Smooth muscle cell (in vitro differentiated cells): Measurements from ENCODE around the gene C1orf210. TPM values are rescaled to one million over a fixed set of nuclear protein-coding genes. Genes with fewer than 3 reads are reported as not detected.

Source experiments
- DNase-seq: peaks from one replicate; lab custom pipeline; 2025; ENCODE audit not compliant: unreplicated experiment; lab: John Stamatoyannopoulos, UW
- H2AFZ ChIP-seq: fragments of 200-600 bp; sonication (generic); 2 replicates; pipeline ENCODE4 v1.6.0; 2016; ENCODE audit warnings: antibody characterized with exemption, low read depth, mild to moderate bottlenecking
- H3F3A ChIP-seq: fragments of 200-600 bp; sonication (generic); 2 replicates; pipeline ENCODE4 v1.6.0; 2017; ENCODE audit warnings: antibody characterized with exemption, low read depth
- H3K27ac ChIP-seq: fragments of 200-600 bp; sonication (generic); 2 replicates; pipeline ENCODE4 v1.5.1; 2016; ENCODE audit warnings: low read depth, mild to moderate bottlenecking
- H3K27me3 ChIP-seq: fragments of 200-600 bp; sonication (generic); 2 replicates; pipeline ENCODE4 v1.6.1; 2016; ENCODE audit warnings: low read depth, mild to moderate bottlenecking
- H3K36me3 ChIP-seq: fragments of 200-600 bp; sonication (generic); 2 replicates; pipeline ENCODE4 v1.5.1; 2016; ENCODE audit warnings: low read depth
- H3K4me1 ChIP-seq: fragments of 200-600 bp; sonication (generic); 2 replicates; pipeline ENCODE4 v1.5.1; 2016; ENCODE audit warnings: low read depth
- H3K4me2 ChIP-seq: fragments of 200-600 bp; sonication (generic); 2 replicates; pipeline ENCODE4 v1.6.0; 2016; ENCODE audit warnings: mild to moderate bottlenecking
- H3K4me3 ChIP-seq: fragments of 200-600 bp; sonication (generic); 2 replicates; pipeline ENCODE4 v1.5.1; 2016; ENCODE audit warnings: mild to moderate bottlenecking
- H3K79me2 ChIP-seq: fragments of 200-600 bp; sonication (generic); 2 replicates; pipeline ENCODE4 v1.6.0; 2016; ENCODE audit warnings: low read depth, mild to moderate bottlenecking
- H3K9ac ChIP-seq: fragments of 200-600 bp; sonication (generic); 2 replicates; pipeline ENCODE4 v1.6.0; 2016; ENCODE audit warnings: low read depth
- H3K9me3 ChIP-seq: fragments of 200-600 bp; sonication (generic); replicated peaks from 2 replicates; pipeline ENCODE4 v1.5.1; 2016; ENCODE audit warnings: low read depth
- H4K20me1 ChIP-seq: fragments of 200-600 bp; sonication (generic); 2 replicates; pipeline ENCODE4 v1.6.0; 2016; ENCODE audit warnings: low read depth
- CTCF ChIP-seq: fragments of 200-600 bp; sonication (generic); IDR thresholded peaks from 2 replicates; pipeline ENCODE4 v1.5.1; 2017; ENCODE audit warnings: borderline replicate concordance, mild to moderate bottlenecking, antibody characterized with exemption; ENCODE audit not compliant: insufficient read depth, poor library complexity, severe bottlenecking
- WGBS: methylation state at CpG from one replicate; pipeline ENCODE4 v1.1.7; 2016; ENCODE audit warnings: low lambda C conversion rate; 5-methylcytosine and 5-hydroxymethylcytosine counted together
- polyA plus RNA-seq: library from polyadenylated mRNA; unstranded; fragments of >200 nt; fragmentation: Nextera tagmentation; extraction: Ambion mirVana; gene quantifications from 2 replicates; pipeline ENCODE4 v1.2.1, GENCODE V29; 2016
- total RNA-seq: library from RNA; depleted of rRNA; stranded (reverse); fragments of >200 nt; gene quantifications from 2 replicates; pipeline ENCODE4 v1.2.3, GENCODE V29; 2014

The C1orf210 gene
- total and polyA plus RNA-seq, 2 experiments from 2014 or later = 0.72 to 1.2 TPM

- H3K4me1 ChIP-seq = no peaks in the 10 kb centered on the region
Measured at GRCh38 chr1:43288058-43288784, 2.8 kb upstream of the C1orf210 start.

GRCh38 chr1:43286533-43286932, 1.2 kb upstream of the C1orf210 start:
- Histone ChIP-seq H3K9ac (no peak overlapping the region), H3K27ac (no peak overlapping the region), H3K4me2 (no peak overlapping the region), H4K20me1 (no peaks in the 10 kb centered on the region), H3K4me1 (no peaks in the 10 kb centered on the region), H2AFZ (no peak overlapping the region), H3K27me3 (no peaks in the 10 kb centered on the region), H3K4me3 (no peak overlapping the region), H3K9me3 (no peaks in the 10 kb centered on the region), H3K36me3 (no peaks in the 10 kb centered on the region), H3F3A (no peaks in the 10 kb centered on the region), H3K79me2 (no peaks in the 10 kb centered on the region)
- DNase-seq = no peak
- TF ChIP-seq CTCF = no peak
- WGBS = 95% methylated on average over 5 of the region's 5 CpGs

More at GRCh38 chr1:43288058-43288784, 2.8 kb upstream of the C1orf210 start:
- Histone ChIP-seq H3F3A (no peaks in the 10 kb centered on the region), H3K27ac (no peak overlapping the region), H3K4me2 (no peak overlapping the region), H3K9me3 (no peaks in the 10 kb centered on the region), H3K4me3 (no peak overlapping the region), H3K9ac (no peak overlapping the region), H3K27me3 (no peaks in the 10 kb centered on the region), H3K79me2 (no peaks in the 10 kb centered on the region), H4K20me1 (no peaks in the 10 kb centered on the region), H3K36me3 (no peaks in the 10 kb centered on the region), H2AFZ (no peak overlapping the region)
- DNase-seq = no peak
- WGBS = 88% methylated on average over 9 of the region's 9 CpGs
- no peak for TF ChIP-seq CTCF

- no peak for DNase-seq
- H3F3A ChIP-seq = no peaks in the 10 kb centered on the region
- no peak for TF ChIP-seq CTCF
- no peak overlapping the region for H3K9ac ChIP-seq
- no peak overlapping the region for H3K4me2 ChIP-seq
- no peaks in the 10 kb centered on the region for H3K79me2 ChIP-seq
- no peak overlapping the region for H2AFZ ChIP-seq
- H3K27me3 ChIP-seq = no peaks in the 10 kb centered on the region
- H3K9me3 ChIP-seq = no peaks in the 10 kb centered on the region
- no peaks in the 10 kb centered on the region for H4K20me1 ChIP-seq
- no peak overlapping the region for H3K4me3 ChIP-seq
- H3K36me3 ChIP-seq = no peaks in the 10 kb centered on the region
- no peak overlapping the region for H3K27ac ChIP-seq
- H3K4me1 ChIP-seq = no peaks in the 10 kb centered on the region
- 91% methylated on average over 11 of the region's 11 CpGs for WGBS
Measured at GRCh38 chr1:43286115-43286514, 734 bp upstream of the C1orf210 start.
